ENCODE measurements around the gene PSEN2.

The PSEN2 gene

DNA sequence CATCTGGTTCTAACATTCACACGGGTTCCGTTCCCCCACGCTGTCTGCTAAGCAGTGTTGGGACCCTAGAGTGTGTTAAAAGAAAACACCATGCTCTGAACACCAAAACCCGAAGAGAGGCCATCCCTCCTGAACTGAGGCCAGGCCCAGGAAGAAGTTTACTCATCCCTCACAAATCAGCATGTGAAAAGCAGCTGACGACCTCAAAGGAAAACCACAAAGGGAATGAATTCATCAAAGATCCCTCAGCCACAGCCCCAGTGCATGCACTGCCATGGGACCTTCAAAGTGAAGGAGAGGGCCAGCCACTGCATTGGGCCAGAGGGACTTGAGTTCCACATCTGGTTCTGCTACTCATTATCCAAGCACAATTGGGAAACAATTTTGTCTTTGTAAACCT, 7.0 kb upstream of the PSEN2 start:
- no peak for DNase-seq (ENCODE audit: extremely low read depth in 1 of 2, low read depth in 1 of 2)

DNA sequence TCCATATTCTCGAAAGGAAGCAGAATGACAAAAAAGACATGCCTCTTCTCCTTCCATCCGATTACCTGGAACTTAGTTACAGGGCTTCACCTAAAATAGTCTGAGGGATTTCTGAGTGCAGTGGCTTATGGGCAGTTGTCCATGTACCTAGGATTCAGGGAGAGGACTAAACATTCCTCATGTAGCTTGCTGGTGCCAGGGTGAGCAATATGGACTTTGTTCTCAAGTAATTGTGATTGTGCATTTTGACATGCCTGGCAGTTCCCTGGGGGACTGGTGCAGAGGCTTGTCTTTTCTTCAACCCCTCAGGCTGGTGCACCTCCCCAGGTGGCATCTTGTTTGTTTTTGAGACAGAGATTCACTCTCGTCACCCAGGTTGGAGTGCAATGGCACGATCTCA, 6.1 kb upstream of the PSEN2 start:
- DNase-seq (ENCODE audit: extremely low read depth in 1 of 2, low read depth in 1 of 2) = no peak

DNA sequence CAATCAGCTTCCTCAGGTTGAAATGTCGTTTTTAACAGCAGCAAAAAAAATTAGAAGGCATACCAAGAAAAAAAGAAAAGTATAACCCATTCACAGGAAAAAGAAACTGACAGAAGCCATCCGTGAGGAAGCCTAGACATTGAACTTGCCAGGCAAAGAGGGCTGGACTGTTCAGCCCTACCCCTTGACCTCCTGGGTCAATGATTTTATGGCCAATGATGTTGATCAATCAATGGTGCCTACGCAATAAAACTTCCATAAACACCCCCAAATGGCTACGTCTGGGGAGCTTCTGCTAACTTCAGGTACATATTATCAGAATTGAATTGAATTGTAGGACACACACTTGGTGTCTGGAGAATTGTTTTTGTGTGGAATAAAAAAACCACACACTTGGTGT, 4.8 kb upstream of the PSEN2 start:
- no peak for DNase-seq (ENCODE audit: extremely low read depth in 1 of 2, low read depth in 1 of 2)

DNA sequence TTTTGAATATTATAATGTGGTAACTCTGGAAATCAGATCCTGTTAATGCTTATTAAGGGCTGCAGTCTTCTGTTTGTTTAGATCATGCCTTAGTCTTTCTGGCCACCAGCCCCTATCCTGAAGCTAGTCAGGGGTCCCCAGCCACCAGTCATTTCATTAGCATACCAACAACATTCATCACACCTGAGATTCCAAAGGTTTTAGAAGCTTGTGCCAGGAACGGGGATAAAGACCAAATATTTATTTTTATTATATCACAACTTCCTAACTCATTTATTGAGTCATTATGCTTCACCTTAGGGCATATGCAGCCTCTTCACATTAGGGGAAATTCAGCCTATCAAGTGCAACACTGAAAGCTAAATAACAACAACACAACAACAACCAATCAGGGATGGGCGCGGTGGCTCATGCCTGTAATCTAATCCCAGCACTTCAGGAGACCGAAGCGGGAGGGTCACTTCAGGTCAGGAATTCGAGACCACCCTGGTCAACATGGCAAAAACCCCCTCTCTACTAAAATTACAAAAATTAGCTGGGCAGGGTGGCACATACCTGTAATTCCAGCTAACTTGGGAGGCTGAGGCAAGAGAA, 2.9 kb upstream of the PSEN2 start:
- DNase-seq (ENCODE audit: extremely low read depth in 1 of 2, low read depth in 1 of 2) = no peak

DNA sequence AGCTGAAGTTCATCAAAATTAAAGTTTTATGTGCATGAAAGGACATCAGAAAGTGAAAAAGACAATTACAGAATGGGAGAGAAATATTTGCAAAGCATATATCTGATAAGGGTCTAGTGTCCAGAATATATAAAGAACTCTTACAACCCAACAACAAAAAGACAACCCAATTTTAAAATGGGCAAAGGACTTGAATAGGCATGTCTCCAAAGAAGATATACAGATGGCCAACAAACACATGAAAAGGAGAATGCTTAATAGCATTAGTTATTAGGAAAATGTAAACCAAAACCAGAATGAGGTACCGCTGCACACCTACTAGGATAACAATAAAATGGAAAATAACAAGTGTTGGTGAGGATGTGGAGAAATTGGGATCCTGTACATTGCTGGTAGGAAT, 1.7 kb upstream of the PSEN2 start:
- no peak for DNase-seq (ENCODE audit: extremely low read depth in 1 of 2, low read depth in 1 of 2)

DNA sequence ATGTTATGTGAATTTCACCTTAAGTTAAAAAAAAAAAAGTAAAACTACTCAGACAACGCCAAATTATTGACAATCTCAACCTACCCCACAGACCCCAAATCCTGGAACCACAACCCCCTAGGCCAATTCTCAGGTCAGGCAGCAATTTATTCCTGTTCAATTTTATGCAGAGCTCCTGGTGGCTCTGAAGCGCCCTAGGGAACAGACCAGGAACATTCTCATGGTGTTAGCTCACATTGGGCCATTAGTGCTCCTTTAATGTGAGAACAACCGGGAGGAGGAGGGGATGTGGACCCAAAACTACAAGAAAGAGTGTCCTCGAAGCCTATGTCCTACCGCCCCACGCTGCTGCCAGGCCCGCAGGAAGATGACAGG, 403 bp upstream of the PSEN2 start:
- DNase-seq (ENCODE audit: extremely low read depth in 1 of 2, low read depth in 1 of 2) = no peak

DNA sequence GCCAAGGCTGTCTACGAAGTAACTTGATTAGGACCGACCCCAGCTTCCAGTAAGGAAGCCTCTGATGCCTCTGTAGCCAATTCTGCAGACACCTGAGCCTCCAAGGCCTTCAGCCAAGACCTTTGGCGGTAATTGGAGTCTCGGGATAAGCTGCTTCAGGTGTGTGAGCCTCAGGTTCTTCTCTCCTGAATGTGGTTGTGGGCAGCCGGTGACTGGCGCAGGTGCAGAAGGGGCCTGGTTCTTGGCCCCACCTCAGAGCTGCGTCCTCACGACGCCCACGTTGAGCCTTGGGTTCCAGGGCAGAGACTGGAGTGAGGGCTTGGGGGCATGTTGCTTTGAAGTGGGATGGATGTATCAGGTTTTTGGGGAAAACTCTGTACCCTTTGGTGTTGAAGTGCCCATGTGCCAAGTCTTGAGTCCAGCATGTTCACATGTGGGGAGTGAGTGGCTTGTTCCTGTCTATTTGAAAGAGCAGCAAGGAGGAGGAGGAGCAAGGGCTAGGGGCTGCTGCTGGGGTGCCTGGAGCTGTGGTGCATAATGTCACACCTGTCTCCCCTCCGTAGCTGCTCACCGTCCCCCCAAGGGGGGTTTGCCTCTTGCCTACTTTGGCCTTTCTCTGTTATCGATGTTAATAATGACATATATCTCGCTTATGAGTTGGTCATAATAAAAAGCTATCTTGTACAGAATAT, 1.4 kb downstream of the PSEN2 start:
- DNase-seq (ENCODE audit: extremely low read depth in 1 of 2, low read depth in 1 of 2) = no peak

DNA sequence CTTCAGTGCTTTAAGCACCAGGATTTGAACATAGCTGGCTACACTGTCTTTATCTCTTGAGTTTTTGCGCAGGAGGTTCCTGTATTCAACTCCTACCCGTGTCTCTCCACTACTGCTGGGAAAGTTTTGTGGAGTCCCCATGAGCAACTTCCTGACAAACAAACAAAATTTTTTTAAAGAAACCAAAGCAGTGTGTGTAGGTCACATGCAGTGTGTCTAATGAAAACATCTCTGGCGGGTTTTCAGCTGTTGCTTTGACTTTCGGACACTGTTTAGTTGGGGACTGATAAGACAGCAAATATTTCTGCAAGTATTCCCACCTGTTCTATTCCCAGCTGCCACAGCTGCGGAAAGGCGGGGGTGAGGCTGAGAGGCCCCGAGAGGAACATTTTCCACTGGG, 2.0 kb downstream of the PSEN2 start:
- no peak for DNase-seq (ENCODE audit: extremely low read depth in 1 of 2, low read depth in 1 of 2)

DNA sequence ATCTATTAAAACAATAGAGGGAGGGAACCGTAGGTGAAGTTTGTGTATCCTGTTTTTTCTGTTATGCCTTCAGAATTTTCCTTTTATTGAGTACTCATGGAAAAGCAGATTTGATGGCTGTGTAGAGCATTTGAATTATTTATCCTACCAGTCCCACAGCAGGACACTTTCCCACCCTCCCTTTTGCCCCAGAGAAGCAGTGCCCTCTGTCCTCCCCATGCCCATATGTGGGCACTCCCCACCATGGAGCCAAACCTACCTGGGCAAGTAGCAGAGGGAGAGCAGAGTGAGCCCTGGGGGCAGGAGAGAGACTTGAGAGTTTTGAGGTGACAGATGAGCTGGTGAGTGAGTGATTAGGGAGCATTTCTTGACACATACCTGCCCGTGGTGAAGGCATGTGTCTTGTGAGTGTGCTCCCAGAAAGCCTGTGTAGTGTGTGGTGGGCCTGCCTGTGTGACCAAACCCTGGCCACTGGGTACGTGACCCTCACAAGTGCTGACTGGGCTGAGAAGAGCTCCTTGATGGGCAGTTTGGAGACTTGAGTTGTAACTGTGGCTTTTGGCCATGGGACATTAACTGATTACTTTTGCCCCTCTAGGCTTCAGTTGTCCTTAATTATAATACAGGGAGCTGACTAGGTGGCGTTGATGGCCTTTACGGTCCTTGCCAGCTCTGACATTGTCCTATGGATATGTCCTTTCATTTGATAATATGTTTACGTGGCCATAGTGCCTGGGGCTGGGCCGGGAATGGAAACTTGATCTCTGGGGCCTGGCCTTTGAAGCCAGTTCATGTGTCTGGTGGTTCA, 3.6 kb downstream of the PSEN2 start:
- no peak for DNase-seq (ENCODE audit: extremely low read depth in 1 of 2, low read depth in 1 of 2)

DNA sequence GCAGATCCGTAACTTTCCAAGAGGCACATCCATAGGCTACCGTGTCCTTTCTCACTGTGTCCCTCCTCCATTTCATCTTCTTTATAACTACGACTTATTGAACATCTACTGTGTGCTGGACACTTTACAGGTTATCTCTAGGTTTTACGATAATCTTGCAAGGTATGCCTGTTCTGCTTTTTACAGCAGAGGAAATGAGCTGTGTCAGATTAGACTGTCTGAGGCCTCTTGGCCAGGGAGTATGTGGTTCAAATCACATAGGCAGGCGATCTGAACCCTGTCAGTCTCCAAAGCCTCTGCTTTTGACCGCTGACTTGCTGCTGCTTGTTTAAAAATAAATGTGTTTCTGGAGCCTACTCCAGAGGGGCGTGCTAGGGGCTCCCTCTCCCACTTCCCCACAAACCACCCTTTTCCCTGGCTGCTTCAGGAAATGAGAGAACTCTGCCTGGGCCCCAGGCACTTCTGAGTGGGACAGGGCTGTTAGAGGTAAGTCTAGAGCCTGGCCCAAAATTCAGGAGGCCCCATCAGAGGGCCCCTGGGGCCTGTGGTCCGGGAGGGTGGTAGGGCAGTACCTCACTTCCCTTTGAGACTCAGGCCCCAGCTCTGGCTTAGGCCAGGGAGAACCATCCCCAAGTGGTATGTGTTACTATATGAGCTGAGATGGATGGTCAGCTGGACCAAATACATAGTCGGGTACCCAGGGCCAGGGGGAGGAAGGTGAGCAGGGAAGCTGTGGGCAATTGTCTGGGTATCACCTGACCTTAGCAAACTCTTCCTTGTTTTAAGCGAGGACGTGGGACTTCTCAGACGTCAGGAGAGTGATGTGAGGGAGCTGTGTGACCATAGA, 4.4 kb downstream of the PSEN2 start:
- DNase-seq (ENCODE audit: extremely low read depth in 1 of 2, low read depth in 1 of 2) = no peak

DNA sequence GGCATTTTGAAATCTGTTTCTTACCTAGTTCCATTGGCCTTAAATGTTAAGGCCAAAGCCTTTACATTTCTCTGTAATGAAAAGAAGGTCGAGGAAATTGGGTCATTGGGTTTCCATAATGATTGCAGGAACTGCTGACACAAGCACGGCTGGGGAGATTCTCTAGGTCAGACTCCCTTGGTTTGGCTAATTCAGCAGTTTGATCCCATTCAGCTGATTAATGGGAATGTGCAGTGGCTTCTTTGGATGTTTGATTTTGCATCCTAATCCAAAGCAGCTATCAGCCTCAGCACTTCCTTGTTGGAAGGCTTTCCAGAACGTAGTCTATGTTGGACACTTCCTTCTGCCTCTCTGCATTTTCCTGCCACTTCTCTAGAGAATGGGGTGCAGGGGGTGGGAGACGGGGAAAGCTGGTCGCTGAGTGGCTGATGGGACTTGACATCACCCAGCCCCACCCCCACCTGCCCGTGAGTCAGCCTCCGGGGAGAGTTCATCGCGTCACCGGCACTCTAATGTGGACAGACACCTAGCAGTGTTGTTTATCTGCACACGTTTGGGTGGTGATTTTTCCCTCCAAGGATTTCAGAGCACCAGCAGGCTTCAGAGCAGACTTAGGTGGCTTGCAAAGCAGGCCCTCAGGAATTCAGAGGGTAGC, 5.4 kb downstream of the PSEN2 start:
- no peak for DNase-seq (ENCODE audit: extremely low read depth in 1 of 2, low read depth in 1 of 2)

DNA sequence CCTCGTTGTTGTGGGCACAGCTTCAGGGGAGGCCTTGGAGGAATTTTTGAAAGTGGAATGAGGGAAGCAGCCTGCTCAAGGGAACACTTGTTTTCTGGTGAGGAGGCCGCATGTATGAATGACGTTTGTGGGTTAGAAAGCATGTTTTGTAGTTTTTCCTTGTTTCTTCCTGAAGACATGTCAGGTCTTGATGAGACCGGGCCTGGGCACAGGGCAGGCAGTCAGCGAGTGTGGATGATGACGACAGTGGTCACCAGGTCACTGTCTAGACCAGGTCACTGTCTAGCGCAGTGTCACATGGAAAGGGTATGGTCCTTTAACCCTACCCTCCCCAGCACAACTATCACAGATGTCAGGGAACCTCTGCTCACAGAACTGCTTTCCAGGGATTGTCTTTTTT, 7.3 kb downstream of the PSEN2 start:
- DNase-seq (ENCODE audit: extremely low read depth in 1 of 2, low read depth in 1 of 2) = no peak

DNA sequence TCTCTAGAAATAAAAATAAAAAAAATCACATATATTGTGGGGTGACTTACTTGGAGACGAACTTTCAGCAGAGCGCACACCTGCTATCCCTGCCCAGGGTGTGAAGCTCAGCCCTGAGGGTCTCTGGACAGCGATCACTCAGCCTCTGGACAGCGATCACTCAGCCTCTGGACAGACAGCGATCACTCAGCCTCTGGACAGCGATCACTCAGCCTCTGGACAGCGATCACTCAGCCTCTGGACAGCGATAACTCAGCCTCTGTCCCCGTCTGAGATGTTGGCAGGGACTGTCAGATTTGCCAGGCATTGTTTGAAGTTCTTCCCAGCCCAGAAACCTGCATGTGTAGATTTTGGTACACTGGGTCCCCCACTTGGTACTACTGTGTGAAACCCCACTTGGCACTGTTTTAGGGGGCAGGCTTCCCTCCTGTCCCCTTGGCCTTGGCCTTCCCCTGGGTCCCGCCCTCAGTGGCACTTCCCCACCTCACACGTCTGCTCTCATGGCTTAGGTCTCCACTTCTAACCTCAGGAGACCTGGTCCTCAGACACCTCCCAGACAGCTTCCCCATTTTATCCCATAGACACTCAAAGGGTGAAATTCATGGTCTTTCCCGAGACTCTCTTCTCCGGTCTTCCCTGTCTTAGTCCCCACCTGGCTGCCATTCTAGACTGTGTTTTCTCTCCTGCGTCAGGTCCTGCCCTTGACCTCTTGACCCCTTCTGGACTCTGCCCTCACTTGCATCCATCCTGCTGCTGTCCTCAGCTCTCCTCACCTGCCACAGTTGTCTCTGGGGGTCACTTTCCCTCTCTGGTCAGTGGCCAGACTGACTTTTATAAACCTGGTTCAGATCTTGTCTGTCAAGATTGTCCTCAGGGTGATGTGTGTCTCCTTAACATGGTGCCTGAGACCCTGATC, 10.2 kb downstream of the PSEN2 start:
- DNase-seq (ENCODE audit: extremely low read depth in 1 of 2, low read depth in 1 of 2) = no peak

DNA sequence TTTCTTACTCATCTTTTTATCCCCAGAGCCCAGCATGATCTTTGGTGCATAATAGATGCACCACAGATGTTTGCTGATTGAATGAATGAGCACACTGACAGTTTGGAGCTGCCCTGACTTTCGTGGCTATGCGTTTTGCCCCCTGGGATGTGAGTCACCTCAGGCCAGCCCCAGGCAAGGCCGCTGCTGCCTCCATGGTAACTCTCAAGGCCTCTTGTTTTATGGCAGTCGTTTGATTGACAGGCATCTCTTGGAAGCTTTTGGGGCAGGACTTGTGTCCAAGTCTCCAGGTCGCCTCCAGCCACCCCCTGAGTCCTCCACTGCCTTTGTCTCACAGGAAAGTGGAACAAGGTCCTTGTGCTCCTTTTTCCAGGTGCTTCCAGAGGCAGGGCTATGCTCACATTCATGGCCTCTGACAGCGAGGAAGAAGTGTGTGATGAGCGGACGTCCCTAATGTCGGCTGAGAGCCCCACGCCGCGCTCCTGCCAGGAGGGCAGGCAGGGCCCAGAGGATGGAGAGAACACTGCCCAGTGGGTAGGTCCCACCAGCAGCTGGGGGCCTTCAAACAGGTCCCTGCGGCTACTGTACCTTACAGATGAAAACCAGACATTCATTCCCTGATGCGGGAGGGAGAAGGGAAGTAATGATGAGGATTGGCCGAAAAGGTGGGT, 11.2 kb downstream of the PSEN2 start:
- DNase-seq (ENCODE audit: extremely low read depth in 1 of 2, low read depth in 1 of 2) = no peak

DNA sequence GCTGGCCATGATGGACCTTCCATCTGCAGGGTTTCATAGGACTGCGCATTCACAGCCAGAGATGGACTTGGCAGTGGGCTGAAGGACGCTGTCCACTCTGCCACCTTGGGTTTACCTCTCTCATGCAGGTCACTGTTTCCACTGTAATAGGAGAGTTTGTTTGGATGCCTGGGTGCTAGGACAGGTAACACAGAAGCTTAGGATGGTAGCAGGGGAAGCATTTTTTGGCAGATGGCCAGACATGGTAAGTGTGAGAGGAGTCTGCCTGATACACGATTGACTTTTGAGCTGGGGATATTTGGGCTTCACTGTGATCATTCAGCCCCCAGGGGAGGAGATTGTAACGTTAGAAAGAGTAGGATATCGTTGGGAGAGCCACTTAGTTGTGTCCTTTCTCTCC, 11.8 kb downstream of the PSEN2 start:
- DNase-seq (ENCODE audit: extremely low read depth in 1 of 2, low read depth in 1 of 2) = no peak

DNA sequence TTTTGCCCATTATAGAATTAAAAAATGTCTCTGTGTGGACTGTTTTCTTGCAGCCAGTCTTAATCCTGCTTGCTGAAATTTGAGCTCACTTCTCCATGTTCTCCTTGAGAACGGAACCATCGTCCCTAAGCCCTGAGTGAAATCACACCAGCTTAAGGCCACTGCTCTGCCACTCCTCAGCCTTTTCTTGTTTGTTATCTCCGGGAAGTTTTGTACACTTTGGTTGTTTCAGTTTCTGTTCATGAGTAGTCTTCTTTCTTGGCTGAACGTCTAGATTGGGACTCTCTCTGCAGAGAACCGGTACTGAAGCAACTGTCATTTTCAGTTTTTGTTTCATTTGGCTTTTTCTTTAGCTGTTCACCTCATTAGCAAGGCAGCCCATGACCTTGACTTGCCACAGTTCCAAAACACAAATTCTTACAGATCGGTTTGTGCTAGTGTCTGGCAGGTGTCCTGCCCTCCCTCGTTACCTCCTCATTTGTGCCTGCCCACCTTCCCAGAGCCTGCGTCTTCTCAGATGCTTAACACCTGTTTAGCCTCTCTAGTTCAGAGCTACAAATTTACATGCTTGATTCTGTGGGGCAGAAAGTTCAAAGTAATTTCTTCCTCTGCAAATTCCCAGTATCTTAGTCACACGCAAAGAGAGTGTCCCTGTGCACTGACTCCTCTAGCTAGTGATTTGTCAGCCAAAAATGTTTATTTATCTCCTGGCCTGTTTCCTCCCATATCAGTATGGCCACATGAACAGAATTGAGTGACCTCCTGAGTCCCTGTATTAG, 12.4 kb downstream of the PSEN2 start:
- no peak for DNase-seq (ENCODE audit: extremely low read depth in 1 of 2, low read depth in 1 of 2)

DNA sequence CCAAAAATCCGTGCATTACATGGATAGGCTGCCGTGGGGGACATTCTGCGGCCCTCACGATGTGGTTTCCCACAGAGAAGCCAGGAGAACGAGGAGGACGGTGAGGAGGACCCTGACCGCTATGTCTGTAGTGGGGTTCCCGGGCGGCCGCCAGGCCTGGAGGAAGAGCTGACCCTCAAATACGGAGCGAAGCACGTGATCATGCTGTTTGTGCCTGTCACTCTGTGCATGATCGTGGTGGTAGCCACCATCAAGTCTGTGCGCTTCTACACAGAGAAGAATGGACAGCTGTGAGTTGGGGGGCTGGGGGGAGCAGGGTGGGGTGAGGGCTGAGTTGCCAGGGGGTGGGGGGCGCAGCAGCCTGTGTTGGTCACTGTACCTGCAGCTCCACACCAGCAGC, 13.2 kb downstream of the PSEN2 start:
- no peak for DNase-seq (ENCODE audit: extremely low read depth in 1 of 2, low read depth in 1 of 2)

DNA sequence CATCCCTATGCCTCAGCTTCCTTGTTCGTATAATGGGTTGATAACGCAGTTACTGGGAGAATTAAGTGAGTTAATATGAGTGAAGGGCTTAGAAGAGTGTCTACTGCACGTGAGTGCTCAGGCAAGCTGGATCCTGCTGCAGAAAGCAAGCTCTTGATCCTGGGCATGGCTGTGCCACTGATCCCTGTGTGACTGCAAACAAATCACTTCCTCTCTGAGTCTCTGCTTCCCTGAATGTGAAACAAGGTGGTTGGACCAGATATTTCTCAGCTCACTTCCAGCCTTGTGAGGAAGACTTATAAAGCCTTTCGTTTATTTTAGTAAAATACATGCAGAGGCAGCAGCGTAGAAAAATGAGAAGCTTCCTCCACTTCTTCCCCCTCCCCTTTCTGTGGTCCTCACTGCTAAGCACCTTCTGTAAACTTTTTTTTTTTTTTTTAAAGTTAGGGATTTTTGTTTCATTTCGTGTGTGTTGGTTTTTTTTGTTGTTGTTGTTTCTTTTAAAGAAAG, 13.8 kb downstream of the PSEN2 start:
- DNase-seq (ENCODE audit: extremely low read depth in 1 of 2, low read depth in 1 of 2) = no peak

All from activated CD8-positive, alpha-beta memory T cell treated with anti-CD3 and anti-CD28 coated beads for 1 hour (primary cell).